HG02938 (cell line): ENCODE data around the gene ADGRG3.

Experiments
- ATAC-seq: cut with Tn5 transposase; IDR thresholded peaks from one replicate; pipeline ENCODE4 v1.9.1; 2021; ENCODE audit warnings: mild to moderate bottlenecking, moderate library complexity; ENCODE audit not compliant: unreplicated experiment

Gene ADGRG3

GRCh38 chr16:57668263-57668571 is at the start of gene ADGRG3:
ADGRG3 (plus strand) TSS chr16:57668306; CDS start chr16:57668348, 42 bp downstream.
- ATAC-seq: no peak

- ATAC-seq: no peak
Measured at GRCh38 chr16:57619133-57619605, 48.9 kb upstream of the ADGRG3 start.

GRCh38 chr16:57619606-57620334 is 48.3 kb upstream of the ADGRG3 start:
- no peak for ATAC-seq

- ATAC-seq: no peak
Measured at GRCh38 chr16:57620335-57621231, 47.5 kb upstream of the ADGRG3 start.

- no peak for ATAC-seq
Measured at GRCh38 chr16:57621521-57622271, 46.4 kb upstream of the ADGRG3 start.

GRCh38 chr16:57622361-57623250 is 45.5 kb upstream of the ADGRG3 start:
- no peak for ATAC-seq

GRCh38 chr16:57623251-57624043 is 44.7 kb upstream of the ADGRG3 start:
- no peak for ATAC-seq

- no peak for ATAC-seq
Measured at GRCh38 chr16:57624044-57624688, 43.9 kb upstream of the ADGRG3 start.

- ATAC-seq: no peak
Measured at GRCh38 chr16:57624806-57625500, 43.2 kb upstream of the ADGRG3 start.

- ATAC-seq: no peak
Measured at GRCh38 chr16:57626420-57627170, 41.5 kb upstream of the ADGRG3 start.

GRCh38 chr16:57627184-57627871 is 40.8 kb upstream of the ADGRG3 start:
- ATAC-seq: no peak

- ATAC-seq: no peak
Measured at GRCh38 chr16:57628008-57628781, 39.9 kb upstream of the ADGRG3 start, which contains the start of gene ADGRG1. ADGRG1 (plus strand) TSS chr16:57628630; CDS start chr16:57650288, 21,658 bp downstream.

- no peak for ATAC-seq
Measured at GRCh38 chr16:57628783-57629293, 39.3 kb upstream of the ADGRG3 start.

GRCh38 chr16:57629516-57630406 is 38.3 kb upstream of the ADGRG3 start:
- ATAC-seq: no peak

GRCh38 chr16:57630407-57630797 is 37.7 kb upstream of the ADGRG3 start:
- ATAC-seq: no peak
